ENCODE results near the gene RAPGEF6.

GRCh38 chr5:131495536-131496399, 139.3 kb downstream of the RAPGEF6 start:
- TF ChIP-seq CTCF (conservative IDR thresholded peaks at IDR 0.05; ENCODE audit: low read depth, low read length) = no peak
- TF ChIP-seq POLR2A (IDR thresholded peaks at IDR 0.05; ENCODE audit: low read depth, low read length) = no peak
- TF ChIP-seq RFX5 (IDR thresholded peaks at IDR 0.05; ENCODE audit: low read depth, low read length) = no peak
- TF ChIP-seq ELK1 (IDR thresholded peaks at IDR 0.05; ENCODE audit: borderline replicate concordance, low read depth, low read length) = no peak
- no peak for TF ChIP-seq SMC3 (IDR thresholded peaks at IDR 0.05; ENCODE audit: low read depth, low read length)
- TF ChIP-seq CEBPB (IDR thresholded peaks at IDR 0.05; ENCODE audit: low read depth, low read length) = no peak
- TF ChIP-seq MAFK (IDR thresholded peaks at IDR 0.05; ENCODE audit: low read depth, low read length) = no peak
- TF ChIP-seq MAZ (IDR thresholded peaks at IDR 0.05; ENCODE audit: borderline replicate concordance, low read depth, low read length) = no peak
- TF ChIP-seq FOS (IDR thresholded peaks at IDR 0.05; ENCODE audit: low read depth, low read length) = no peak
- no peak for TF ChIP-seq RAD21 (IDR thresholded peaks at IDR 0.05; ENCODE audit: low read length)
- no peak for TF ChIP-seq RCOR1 (IDR thresholded peaks at IDR 0.05; ENCODE audit: insufficient replicate concordance, low read length)
- TF ChIP-seq CHD1 (IDR thresholded peaks at IDR 0.05; ENCODE audit: low read depth, low read length) = no peak
- TF ChIP-seq, protein P1, sequence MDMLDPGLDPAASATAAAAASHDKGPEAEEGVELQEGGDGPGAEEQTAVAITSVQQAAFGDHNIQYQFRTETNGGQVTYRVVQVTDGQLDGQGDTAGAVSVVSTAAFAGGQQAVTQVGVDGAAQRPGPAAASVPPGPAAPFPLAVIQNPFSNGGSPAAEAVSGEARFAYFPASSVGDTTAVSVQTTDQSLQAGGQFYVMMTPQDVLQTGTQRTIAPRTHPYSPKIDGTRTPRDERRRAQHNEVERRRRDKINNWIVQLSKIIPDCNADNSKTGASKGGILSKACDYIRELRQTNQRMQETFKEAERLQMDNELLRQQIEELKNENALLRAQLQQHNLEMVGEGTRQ (IDR thresholded peaks at IDR 0.05; ENCODE audit: low read depth, low read length) = no peak
- no peak for TF ChIP-seq NFE2L2 (IDR thresholded peaks at IDR 0.05; ENCODE audit: low read depth, low read length)

Measured in IMR-90 (cell line).